ENCODE results near the gene FARS2. TPM values are rescaled to one million over a fixed set of nuclear protein-coding genes. Genes with fewer than 3 reads are reported as not detected.

The FARS2 gene
- total and polyA plus RNA-seq, 9 of the 15 experiments (the other 6 are each of a cell fraction or from before 2014, with no cell fraction given): 16.5 to 62.2 (median 27.0) TPM

DNA sequence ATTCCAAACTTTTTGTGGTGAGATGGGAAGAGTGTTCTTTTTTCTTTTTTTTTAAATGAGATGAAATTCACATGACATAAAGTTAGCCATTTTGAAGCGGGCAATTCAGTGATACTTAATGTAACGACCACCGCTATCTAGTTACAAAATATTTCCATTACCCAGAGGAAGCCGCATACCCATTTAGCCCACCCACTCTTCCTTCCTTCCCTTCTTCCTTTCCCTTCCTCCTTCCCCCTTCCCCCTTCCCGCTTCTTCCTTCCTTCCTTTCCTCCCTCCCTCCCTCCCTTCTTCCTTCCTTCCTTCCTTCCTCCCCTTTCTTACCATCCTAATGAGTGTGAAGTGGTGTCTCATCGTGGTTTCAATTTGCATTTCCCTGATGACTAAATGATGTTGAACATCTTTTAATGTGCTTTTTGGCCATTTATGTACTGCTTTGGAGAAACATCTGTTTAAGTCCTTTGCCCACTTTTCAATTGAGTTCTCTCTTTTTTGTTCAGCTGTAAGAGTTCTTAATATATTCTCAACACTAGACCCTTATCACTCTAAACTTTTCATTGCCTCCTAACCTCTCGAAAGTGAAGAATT, 371.1 kb downstream of the FARS2 start:
- POLR2A ChIA-PET: no interaction called here
- Histone ChIP-seq H3K36me3 (ENCODE audit: control insufficient read depth, insufficient read depth, low read length) (no peaks in the 10 kb centered on the region), H3K4me2 (ENCODE audit: insufficient read depth, low read length) (no peak overlapping the region), H3K9me3 (replicated peaks; ENCODE audit: control insufficient read depth, insufficient read depth, low read depth, low read length) (no peaks in the 10 kb centered on the region), H3K4me1 (replicated peaks in 1 of 2; ENCODE audit: control insufficient read depth in 2 of 2, insufficient read depth in 2 of 2, low read length in 2 of 2) (no peaks in the 10 kb centered on the region), H3K27me3 (ENCODE audit: control insufficient read depth in 2 of 2, insufficient read depth in 2 of 2, low read length in 2 of 2) (no peaks in the 10 kb centered on the region), H3K9ac (ENCODE audit: insufficient read depth in 1 of 2, low read depth in 2 of 2, low read length in 2 of 2) (no peak overlapping the region), H3K4me3 (no peak overlapping the region), H3K9me1 (ENCODE audit: control insufficient read depth, insufficient read depth, low read length) (no peaks in the 10 kb centered on the region), H4K20me1 (replicated peaks; ENCODE audit: control insufficient read depth, insufficient read depth, low read length) (no peaks in the 10 kb centered on the region), H3K79me2 (ENCODE audit: control insufficient read depth, insufficient read depth, low read length) (no peaks in the 10 kb centered on the region), H2AFZ (ENCODE audit: low read depth, low read length) (no peak overlapping the region), H3K27ac (ENCODE audit: extremely low read depth, low read depth, low read length) (no peak overlapping the region)
- no peak for FAIRE-seq
- intact Hi-C loops (cut with micrococcal nuclease) (no loop called here), in situ Hi-C loops (cut with MboI) (no loop called here)
- no peak for DNase-seq (ENCODE audit: extremely low read depth in 1 of 4, low spot score in 3 of 4)
- no TSS peak for BruUV-seq (replicated peaks)
- WGBS (ENCODE audit: insufficient coverage, low coverage, missing lambda C conversion rate): 46% methylated on average over 4 of the region's 7 CpGs
- TF ChIP-seq ZSCAN29 (IDR thresholded peaks at IDR 0.05) (no peak), MAFG (tag; conservative IDR thresholded peaks at IDR 0.05) (no peak), KAT8 (IDR thresholded peaks at IDR 0.05; ENCODE audit: low read depth) (no peak), PHB (CRISPR knock-in tag; IDR thresholded peaks at IDR 0.05) (no peak), MECOM (CRISPR knock-in tag; IDR thresholded peaks at IDR 0.05) (no peak), ZNF217 (CRISPR knock-in tag; IDR thresholded peaks at IDR 0.05) (no peak)
- TF ChIP-seq, protein P1, sequence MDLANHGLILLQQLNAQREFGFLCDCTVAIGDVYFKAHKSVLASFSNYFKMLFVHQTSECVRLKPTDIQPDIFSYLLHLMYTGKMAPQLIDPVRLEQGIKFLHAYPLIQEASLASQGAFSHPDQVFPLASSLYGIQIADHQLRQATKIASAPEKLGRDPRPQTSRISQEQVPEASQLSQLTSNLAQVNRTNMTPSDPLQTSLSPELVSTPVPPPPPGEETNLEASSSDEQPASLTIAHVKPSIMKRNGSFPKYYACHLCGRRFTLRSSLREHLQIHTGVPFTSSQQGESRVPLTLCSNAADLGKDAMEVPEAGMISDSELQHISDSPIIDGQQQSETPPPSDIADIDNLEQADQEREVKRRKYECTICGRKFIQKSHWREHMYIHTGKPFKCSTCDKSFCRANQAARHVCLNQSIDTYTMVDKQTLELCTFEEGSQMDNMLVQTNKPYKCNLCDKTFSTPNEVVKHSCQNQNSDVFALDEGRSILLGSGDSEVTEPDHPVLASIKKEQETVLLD (IDR thresholded peaks at IDR 0.05): no peak
- TF ChIP-seq, protein P2, sequence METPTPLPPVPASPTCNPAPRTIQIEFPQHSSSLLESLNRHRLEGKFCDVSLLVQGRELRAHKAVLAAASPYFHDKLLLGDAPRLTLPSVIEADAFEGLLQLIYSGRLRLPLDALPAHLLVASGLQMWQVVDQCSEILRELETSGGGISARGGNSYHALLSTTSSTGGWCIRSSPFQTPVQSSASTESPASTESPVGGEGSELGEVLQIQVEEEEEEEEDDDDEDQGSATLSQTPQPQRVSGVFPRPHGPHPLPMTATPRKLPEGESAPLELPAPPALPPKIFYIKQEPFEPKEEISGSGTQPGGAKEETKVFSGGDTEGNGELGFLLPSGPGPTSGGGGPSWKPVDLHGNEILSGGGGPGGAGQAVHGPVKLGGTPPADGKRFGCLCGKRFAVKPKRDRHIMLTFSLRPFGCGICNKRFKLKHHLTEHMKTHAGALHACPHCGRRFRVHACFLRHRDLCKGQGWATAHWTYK (CRISPR knock-in tag; IDR thresholded peaks at IDR 0.05): no peak
- no peak for ATAC-seq
- CTCF ChIA-PET (ENCODE audit: low intra/inter-chr PET ratio): no interaction called here
